PFSK-1 (cell line): ENCODE data around the gene RPS6KA5.

ENCODE experiments used
- FOXP2 ChIP-seq: optimal IDR thresholded peaks from 2 replicates; pipeline ENCODE3; 2011; ENCODE audit warnings: borderline replicate concordance, control low read depth, inconsistent platforms; ENCODE audit not compliant: insufficient read depth; ENCODE audit errors: extremely low read length, extremely low read depth
- POLR2AphosphoS5 ChIP-seq: IDR thresholded peaks from 2 replicates; pipeline ENCODE4 v1.6.1; 2012; ENCODE audit warnings: low read depth, mild to moderate bottlenecking, control low read depth, low read length, moderate library complexity
- REST ChIP-seq, 2 experiments: IDR thresholded peaks; 2 replicates each; pipeline versions ENCODE4 v1.6.1 to v1.8.0; 2011 to 2012; ENCODE audit warnings: low read depth in 2 of 2, low read length in 2 of 2, control low read depth in 1 of 2, inconsistent platforms in 1 of 2, mild to moderate bottlenecking in 1 of 2, moderate library complexity in 1 of 2; ENCODE audit not compliant: insufficient read depth in 1 of 2
- SIN3A ChIP-seq: IDR thresholded peaks from 2 replicates; pipeline ENCODE4 v1.6.1; 2012; ENCODE audit warnings: mild to moderate bottlenecking, low read length, moderate library complexity, borderline replicate concordance; ENCODE audit not compliant: insufficient read depth
- TAF1 ChIP-seq: IDR thresholded peaks from 2 replicates; pipeline ENCODE4 v1.6.1; 2012; ENCODE audit warnings: low read length, control low read depth, borderline replicate concordance; ENCODE audit not compliant: insufficient read depth

Gene RPS6KA5

DNA sequence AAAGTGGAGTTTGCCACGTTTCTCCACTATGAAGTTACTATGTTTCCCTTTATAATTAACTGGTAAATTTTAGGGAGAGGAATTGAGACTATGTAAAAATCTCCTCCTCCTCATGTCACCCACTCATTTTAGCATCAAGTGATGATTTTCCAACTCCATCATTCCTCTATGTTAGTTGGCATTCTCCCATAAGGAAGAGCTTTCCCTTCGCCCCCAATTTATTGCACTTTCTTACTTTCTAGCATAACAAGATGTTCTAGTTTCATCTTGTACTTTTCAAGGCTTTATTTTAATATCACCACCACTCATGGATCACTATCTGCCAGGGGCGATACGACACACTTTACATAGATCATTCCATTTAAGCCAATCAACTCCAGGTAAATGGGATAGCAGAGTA lies 97.1 kb downstream of the RPS6KA5 start:
- TF ChIP-seq SIN3A (no peak), FOXP2 (no peak), TAF1 (no peak), POLR2AphosphoS5 (no peak), REST (IDR thresholded peaks at IDR 0.05; ENCODE audit: insufficient read depth in 1 of 2, low read depth in 2 of 2, low read length in 2 of 2) (no peak)

DNA sequence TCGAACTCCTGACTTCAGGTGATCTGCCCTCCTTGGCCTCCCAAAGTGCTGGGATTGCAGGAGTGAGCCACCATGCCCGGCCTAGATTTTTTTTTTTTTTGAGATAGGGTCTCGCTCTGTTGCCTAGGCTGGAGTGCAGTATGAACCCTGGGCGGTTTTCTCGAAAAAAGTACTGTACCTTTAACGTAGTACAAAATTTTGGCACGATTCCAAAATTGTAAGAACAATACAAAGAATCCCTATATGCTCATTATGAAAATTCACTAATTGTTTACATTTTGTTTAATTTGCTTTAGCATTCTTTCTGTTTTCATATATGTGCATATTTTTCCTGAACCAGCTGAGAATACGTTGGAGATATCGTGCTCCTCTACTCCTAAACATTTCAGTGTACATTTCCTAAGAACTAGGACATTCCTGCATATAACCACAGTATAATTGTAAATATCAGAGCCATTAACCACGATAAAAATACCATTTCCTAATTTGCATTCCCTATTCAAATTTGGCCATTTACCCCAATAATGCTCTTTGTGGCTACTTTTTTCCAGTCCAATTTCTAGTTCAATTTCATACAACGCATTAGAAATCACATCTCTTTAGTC lies 97.8 kb downstream of the RPS6KA5 start:
- TF ChIP-seq REST (IDR thresholded peaks at IDR 0.05; ENCODE audit: insufficient read depth in 1 of 2, low read depth in 2 of 2, low read length in 2 of 2), result no peak
- TF ChIP-seq POLR2AphosphoS5, result no peak
- no peak for TF ChIP-seq FOXP2
- TF ChIP-seq TAF1, result no peak
- no peak for TF ChIP-seq SIN3A

DNA sequence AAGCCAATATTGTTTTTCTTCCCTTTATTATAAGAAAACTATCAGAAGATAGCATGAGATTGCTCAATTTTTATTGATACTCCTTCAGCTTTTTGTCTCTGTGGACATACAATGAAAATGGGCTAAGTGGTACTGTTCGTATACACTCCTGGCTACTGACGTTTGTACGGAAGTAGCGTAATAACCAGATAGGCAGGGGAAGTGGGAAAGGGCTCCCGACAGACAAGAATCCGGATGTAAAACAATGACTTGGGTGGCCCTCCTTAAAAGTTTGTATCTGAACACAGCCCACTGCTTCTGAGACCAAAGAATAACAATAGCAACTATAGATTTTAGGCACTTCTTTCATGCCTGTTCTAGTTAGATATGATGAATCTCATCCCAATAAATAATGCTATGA lies 99.6 kb downstream of the RPS6KA5 start:
- TF ChIP-seq TAF1 (no peak), POLR2AphosphoS5 (no peak), SIN3A (no peak), FOXP2 (no peak), REST (IDR thresholded peaks at IDR 0.05; ENCODE audit: insufficient read depth in 1 of 2, low read depth in 2 of 2, low read length in 2 of 2) (no peak)

DNA sequence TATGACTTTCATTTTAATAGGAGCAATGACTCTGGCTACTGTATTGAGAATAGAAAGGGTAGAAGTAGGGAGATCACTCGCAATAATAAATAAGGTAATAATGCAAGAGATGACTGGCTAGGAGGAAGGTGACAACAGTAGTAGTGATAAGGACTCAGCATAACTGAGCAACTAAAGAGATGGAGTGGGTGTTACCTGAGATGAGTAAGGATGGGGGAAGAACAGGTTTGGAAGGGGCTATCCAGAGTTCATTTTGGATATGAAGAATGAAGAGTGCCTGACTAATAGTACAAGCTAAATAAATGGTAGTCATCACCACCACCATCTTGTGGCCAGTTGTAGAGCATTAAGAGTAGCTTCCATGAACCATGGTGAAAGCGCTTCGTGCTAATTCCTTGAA lies 101.1 kb downstream of the RPS6KA5 start:
- TF ChIP-seq POLR2AphosphoS5 (no peak), TAF1 (no peak), SIN3A (no peak), FOXP2 (no peak), REST (IDR thresholded peaks at IDR 0.05; ENCODE audit: insufficient read depth in 1 of 2, low read depth in 2 of 2, low read length in 2 of 2) (no peak)

DNA sequence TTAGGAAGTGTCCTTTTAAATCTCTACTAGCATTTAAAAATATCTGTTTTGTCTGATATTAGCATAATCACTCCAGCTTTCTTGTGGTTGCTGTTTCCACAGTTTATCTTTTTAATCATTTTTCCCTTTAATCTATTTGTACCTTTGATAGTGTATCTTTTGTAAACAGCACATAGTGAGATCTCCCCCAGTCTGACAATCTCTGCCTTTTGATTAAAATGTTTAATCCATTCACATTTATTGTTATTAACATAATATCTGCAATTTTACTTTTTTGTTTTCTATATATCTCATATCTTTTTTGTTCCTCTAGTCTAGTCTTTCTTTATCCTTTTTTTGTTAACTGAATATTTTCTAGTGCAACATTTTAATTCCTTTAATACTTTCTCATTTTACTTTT lies 104.2 kb downstream of the RPS6KA5 start:
- TF ChIP-seq SIN3A (no peak), POLR2AphosphoS5 (no peak), REST (IDR thresholded peaks at IDR 0.05; ENCODE audit: insufficient read depth in 1 of 2, low read depth in 2 of 2, low read length in 2 of 2) (no peak), TAF1 (no peak), FOXP2 (no peak)
